HG02763 (cell line): Measurements from ENCODE around the gene C4orf33.
"Not testable (repeated sequence)": the region's sequence is repeated elsewhere in the genome, so short reads cannot be mapped to it uniquely, and the experiment has no call there.

Source experiments
- ATAC-seq: cut with Tn5 transposase; IDR thresholded peaks from one replicate; pipeline ENCODE4 v1.9.1; 2021; ENCODE audit warnings: mild to moderate bottlenecking, moderate library complexity; ENCODE audit not compliant: unreplicated experiment

The C4orf33 gene

DNA sequence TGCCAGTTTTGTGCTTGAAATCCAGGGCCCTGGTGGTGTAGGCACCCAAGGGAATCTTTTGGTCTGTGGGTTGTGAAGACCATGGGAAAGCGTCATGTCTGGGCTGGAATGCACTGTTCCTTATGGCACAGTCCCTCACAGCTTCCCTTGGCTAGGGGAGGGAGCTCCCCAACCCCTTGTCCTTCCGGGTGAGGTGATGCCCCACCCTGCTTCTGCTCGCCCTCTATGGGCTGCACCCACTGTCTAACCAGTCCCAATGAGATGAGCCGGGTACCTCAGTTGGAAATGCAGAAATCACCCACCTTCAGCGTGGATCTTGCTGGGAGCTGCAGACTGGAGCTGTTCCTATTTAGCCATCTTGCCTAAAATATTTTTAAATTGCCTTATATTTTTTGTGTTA is 30.7 kb downstream of the C4orf33 start:
- not testable (repeated sequence) for ATAC-seq

DNA sequence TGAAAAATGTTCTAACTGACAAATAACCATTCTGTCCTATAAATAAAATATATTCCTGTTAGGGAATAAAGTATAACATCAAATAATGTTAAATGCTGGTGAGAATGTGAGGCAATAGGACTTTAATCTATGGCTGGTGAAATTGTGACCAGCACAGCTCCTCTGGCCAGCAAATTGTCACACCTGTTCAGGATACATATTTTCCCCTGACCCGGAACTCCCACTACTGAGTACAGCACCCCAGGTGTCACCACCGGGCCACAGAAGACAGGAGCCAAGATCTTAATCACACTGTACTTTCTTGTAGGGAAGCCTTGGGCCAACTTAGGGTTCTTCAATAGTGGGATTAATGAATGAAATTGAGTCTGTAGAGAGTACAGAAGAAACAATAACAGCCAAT is 33.2 kb downstream of the C4orf33 start:
- no peak for ATAC-seq

DNA sequence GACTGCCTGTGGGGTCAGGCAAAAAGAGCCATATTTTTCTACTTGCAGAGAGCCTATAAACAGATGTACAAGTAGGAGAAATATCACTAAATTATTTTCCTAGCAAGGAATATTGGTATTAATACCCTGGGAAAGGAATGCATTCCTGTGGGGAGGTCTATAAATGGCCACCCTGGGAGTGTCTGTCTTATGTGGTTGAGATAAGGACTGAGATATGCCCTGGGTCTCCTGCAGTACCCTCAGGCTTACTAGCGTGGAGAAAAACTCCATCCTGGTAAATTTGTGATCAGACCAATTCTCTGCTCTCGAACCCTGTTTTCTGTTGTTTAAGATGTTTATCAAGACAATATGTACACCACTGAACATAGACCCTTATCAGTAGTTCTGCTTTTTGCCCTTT is 35.4 kb downstream of the C4orf33 start:
- no peak for ATAC-seq

DNA sequence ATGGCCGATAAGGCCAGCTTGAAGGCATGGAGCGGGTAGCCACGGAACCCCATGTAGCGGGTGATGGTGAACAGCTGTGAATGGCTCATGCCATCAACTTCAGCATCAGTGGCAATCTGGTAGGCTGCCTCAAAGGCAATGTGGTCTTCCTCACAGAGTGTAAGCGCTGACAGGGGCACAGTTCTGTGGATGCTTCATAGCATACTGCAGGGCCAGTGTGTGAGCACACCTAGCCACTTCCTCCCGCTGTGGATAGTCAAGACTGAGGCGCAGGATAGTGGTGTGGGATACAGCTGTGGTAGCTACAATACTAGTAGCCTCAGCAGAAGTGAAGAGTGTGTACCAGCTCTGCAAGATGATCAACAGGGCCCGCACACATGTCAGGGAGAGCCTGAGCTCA is 40.5 kb downstream of the C4orf33 start:
- ATAC-seq, result no peak

DNA sequence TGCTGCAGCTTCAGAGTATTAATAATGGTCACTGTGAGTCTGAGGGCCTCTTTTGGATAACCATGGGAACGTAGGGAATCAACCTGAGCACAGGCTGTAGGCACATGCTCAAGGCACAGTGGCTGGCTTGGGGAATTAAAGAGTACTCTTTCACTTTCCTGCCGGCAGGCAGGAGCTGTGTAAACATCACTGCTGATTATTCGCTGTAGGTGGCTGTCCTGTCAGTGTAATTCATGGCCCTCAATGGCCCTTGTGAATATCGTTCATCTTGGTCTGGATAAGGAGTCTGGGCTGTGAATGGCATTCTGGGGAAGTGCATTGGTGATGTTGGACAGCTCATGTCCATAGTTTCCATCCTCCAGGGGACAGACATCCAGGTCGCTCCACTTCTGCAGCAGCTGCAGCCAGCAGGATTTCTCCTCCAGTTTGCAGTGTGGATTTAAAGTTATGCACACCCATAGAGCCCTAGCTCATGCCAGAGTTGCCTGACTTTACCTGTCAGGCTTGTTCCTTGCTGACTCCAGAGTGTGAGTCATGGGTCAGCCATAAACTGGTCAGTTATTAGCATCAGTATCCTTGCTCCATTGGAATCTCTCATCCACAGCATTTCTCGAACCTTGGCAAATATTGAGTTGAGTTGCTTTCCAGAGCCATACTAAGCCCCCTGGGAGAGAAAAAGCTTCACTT is 43.0 kb downstream of the C4orf33 start:
- no peak for ATAC-seq

DNA sequence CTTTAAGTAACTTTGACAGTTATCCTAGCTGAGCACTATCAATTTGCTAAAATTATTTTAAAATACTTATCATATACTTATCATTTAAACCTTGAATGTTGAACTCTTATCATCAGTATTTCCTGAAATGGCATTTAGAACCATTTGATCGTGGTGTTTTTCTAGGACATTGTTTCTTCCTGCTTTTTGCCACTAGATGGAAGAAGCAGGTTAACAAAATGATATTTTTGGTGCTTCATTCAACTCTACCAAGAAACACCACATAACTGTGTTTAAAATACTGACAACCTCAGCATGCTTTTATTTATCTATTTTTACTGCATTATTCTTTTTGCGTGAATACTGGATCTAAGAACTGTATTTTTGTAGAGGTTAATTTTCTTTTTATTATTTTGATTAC is 44.6 kb downstream of the C4orf33 start:
- ATAC-seq, result no peak

DNA sequence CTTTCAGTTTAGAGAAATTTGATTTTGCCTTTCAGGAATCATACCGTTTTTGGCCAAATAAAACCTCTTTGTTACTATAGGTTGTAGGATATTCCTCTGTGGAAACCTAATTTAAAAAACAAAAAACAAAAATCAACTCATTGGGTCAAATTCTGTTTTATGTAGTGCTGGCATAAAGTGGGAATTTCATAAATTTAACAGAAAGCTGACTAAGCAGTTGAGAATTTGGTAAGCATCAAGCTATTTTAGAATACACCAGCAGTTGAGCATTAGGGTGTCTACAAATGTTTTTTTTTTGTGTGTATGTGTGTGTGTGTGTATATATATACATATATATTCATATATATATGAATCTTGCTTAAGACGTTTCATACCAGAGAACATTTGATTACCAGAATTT is 47.4 kb downstream of the C4orf33 start:
- no peak for ATAC-seq

DNA sequence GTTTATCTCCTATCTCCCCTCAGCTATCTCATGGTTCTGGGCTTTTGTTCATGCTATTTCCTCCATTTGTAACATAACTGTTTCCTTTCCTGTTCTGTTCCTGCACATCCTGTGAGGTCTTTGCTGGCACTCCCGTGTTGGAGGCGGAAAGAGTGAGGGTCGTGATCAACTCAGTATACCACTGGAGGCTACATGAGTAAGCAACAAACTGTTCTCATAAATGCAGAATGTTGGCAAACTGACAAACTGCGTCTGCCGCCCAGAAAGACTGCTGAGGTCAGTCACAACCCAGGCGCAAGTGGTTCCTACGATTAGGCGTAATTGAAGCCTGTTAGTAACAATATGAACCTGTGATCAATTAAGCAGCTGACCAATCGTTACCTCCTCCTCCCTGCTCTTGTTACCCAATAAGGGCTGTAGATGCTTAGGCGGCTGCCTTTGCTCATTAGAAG is 48.8 kb downstream of the C4orf33 start:
- ATAC-seq, result no peak

DNA sequence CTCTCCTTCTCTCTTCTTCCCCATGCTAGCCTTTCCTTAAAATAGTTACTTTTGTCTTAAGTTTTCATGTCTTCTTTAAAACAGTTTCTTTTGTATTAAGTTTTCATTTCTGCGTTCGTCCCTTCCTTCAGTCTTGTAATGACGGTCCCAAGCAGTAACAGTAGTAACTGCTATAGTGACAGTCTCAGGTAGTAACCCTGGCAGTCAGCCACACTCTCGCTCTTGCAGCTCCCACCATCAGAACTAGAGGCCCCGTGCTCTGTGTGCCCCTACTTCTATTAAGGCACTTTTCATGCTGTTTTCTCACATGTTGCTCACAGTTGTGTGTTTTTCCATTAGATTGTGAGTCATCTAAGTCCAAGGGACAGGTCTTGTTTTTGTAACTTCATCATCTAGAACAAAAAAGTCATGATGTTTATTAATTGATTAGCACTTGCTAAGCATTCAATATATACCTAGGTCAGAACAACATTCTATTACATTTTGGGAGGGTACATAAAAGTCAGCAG is 49.3 kb downstream of the C4orf33 start:
- ATAC-seq, result no peak

DNA sequence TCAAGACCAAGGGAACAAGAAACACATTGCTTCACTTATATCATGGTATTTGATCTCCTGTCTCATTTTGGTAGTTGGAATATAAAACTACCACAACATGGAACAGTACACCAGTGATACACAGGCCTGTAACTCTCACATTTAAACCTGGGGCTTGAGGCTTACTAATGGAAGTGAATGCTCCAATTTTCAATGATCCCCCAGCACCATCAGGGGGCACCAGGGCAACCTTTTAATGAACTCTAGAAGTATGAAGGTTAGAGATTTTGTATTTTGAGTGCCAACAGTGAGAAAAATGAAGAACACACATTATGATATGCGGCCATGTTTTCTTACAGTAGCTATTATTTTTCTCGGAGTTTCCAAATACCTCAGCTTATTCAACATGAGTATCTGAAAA is 50.7 kb downstream of the C4orf33 start:
- no peak for ATAC-seq

DNA sequence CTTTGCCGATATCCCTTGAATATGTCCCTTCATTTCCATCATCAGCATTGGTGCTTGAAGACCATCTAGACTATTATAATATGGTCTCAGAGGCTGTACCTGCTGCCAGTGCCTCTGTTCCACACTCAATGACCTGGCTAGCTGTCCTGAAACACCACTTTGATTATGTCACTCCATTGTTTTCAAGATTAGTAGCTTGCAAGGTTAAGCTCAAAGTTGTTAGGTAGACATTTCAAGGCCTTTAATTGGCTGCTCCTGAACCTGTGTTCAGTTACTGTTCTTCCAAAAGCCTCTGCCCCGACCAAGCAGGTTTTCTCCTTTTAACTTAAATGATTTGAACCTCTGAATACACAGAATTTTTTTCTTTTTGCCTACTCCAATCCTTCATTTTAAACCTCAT is 52.9 kb downstream of the C4orf33 start:
- ATAC-seq, result no peak

DNA sequence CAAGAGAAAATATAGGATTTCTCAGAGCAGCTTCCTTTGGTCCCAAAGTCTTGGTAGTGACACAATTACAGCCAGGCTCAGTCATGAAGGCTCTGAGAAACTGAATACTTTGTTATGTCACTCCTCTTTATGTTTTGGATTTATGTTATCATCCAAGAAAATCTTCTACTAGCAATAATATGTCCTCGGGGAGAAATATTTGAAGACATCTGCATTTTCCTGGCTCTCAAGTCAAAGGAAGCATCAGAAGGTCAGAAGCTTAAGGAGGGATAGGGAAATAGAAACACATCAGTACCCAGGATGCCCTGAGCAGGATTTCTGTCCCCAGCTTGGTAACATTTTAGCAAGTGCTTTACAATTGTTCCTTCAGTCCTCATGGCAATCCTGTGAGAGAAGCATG is 54.0 kb downstream of the C4orf33 start:
- ATAC-seq, result no peak

DNA sequence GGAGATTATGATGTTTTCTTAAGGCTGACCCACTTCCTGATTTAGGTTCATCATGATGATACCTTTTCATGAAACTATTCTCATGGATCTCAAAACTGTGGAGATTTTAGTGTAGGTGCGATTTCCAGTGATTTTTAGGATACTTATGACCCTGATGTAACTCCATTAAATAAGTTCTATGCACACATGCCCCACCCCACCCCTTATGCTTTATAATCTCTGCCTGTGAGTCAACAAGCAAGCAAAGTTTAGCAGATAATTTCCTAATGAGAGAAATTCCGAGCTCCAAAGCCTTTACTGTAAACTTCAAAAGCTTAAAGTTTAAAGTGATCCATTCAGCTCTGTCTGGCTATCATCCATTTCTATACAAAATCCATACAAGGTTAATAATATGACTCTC is 56.4 kb downstream of the C4orf33 start:
- ATAC-seq, result no peak

DNA sequence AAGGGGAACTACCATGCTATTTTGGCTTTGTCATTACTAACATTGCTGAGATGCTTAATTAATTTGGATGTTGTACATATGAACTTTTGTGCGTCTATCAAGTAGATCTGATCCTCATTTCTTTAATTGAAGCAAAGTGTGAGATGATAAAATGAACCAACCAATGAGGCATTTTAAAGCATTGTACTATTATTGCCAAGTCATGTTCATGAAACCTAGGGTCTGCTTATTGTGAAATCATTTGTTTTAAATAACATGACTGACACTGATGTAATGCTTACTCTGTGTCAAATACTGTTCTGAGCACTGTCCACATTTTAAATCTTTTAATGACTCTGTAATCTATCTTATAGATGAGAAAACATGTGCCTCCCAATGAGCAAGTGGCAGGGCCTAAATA is 57.7 kb downstream of the C4orf33 start:
- ATAC-seq, result no peak

DNA sequence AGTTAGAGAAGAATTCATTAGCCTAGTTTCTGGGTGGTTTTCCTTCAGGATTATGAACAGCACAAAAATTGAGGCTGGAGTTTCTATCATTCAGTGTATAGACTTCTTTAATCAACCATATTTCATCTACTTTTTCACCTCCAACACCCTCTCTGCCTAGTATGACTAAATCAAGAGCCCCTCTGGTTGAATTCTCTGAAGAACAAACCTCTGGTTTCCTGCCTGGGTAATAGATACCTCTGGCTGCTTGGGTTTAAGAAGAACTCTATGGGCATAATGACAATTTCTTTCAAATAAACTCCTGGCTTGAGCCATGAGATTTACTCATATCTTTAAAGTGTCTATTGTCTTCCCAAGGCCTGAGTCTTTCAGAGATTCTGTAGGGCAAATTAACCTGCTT is 66.5 kb downstream of the C4orf33 start:
- no peak for ATAC-seq

DNA sequence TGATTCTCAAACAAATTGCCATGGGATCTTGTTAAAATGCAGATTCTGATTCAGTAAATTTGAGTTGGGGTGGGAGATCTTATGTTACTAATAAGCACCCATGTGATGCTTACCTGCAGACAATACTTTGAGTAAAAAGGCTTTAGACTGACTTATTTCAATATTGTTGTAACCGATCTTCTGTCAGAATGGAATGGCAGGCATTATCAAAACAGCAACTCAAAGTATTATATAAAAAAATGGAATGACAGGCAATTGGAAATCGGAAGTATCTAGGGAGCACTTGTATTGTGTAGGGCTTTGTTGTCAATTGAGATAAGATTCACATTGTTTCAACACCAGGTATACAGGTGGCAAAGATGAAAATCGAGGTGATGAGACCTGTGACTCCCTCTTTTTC is 67.5 kb downstream of the C4orf33 start:
- ATAC-seq, result no peak

DNA sequence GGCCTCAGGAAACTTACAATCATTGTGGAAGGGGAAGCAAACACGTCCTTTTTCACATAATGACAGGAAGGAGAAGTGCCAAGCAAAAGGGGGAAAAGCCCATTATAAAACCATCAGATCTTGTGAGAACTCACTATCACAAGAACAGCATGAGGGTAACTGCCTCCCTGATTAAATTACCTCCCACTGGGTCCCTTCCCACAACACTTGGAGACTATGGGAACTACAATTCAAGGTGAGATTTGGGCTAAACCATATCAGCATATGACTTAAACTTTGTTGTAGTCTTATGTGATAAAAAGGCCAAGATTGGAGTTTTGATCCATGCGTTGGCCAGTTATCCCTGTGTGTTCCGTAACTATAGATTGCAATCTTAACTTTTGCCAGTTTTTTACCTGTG is 68.3 kb downstream of the C4orf33 start:
- no peak for ATAC-seq
